IPS-18c (cell line): ENCODE measurements around the gene EFEMP1.

Source experiments
- H3K4me3 ChIP-seq: 2 replicates; pipeline ENCODE4 v1.7.0; 2013; ENCODE audit warnings: low read depth, mild to moderate bottlenecking, low read length, moderate library complexity; ENCODE audit not compliant: insufficient read depth
- H3K9me3 ChIP-seq: one replicate; pipeline ENCODE4 v1.6.1; 2013; ENCODE audit warnings: mild to moderate bottlenecking, low read length, moderate library complexity; ENCODE audit not compliant: control insufficient read depth, insufficient read depth

Gene EFEMP1

DNA sequence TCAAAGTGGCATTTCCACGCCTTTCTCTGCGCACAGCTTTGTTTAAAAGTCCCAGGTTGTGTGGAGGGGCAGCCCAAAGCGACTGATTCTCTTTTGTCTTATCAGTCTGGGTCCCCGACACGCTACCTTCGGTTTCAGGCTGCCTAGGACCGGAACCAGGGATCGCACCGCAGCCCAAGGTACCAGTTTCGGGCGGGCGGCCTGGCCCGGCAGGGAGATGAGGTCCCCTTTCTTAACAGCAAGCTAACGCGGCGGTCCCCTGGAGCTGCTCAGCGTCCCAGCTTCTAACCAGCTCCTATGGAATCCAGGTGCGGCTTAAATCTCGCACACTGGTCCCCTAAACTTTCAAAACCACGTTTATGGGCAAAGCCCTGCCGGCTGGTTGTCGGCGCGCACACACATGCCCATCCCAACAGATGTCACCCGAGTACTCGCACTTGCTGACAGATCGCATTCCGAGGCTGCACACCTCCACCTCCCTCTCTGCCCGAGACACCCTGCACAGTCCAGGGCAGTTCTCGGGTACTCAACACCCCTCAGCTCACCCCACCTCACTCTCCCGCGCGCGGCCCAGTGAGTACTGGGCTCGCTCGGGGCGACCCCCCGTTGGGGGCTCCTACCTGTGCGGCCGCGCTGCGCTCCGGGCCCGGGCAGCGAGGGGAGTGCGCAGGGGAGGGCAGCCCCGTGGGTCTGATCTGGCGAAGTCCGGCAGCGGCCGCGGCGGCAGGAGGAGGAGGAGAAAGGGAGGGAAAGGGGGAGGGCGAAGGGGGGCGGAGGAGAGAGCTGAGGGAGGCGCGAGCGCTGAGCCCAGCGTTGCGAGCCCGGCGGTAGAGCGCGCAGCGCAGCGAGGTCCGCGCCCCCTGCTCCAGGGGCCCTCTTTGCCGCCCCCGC lies at the start of gene EFEMP1:
EFEMP1 (minus strand) TSS at position 692 of the 891 bp plus-strand sequence. CDS start 1,342 bp downstream, outside the sequence.
- Histone ChIP-seq H3K9me3 (no peaks in the 10 kb centered on the region), H3K4me3 (peak within 1 kb of the TSS; percentile 75)

DNA sequence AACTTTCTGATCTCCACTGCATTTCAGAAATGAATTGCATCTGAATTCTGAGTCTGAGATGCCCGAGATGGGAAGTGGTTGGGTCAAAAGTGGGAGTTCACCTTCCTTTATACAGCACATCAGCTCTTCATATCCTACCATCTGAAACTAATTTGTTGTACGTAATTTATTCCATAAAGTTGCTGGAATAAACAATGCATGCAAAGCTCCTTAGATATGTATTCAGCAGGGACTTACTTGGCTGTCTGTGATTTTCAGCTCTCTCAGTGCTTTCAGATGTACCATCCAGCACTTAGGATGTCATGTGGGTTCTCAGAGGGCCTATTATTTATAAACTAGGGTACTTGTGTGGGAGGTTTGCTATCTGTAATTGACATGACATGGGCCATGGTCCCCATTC lies 46.9 kb upstream of the EFEMP1 start:
- no peaks in the 10 kb centered on the region for H3K9me3 ChIP-seq

DNA sequence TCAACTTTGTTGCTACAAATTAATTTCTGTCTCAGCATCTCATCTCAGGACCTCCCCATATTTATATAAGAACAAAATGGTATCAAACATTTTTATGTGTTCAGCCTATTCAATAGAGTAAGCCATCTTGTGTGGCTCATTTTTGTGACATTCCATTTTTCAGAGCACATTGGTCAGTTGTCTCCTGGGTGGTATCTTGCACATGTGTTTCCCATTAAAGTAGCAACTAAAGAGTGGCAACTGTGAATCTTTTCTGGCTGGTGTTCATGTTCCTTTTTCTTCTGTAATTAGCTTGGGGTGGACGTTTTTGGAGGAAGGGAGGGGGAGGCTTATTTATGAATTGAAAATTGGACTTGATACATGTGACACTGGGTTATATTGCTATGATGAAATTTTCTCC lies 45.4 kb upstream of the EFEMP1 start:
- H3K4me3 ChIP-seq, result no peak overlapping the region

More for the DNA sequence above, 46.9 kb upstream of the EFEMP1 start:
- H3K4me3 ChIP-seq, result no peak overlapping the region

DNA sequence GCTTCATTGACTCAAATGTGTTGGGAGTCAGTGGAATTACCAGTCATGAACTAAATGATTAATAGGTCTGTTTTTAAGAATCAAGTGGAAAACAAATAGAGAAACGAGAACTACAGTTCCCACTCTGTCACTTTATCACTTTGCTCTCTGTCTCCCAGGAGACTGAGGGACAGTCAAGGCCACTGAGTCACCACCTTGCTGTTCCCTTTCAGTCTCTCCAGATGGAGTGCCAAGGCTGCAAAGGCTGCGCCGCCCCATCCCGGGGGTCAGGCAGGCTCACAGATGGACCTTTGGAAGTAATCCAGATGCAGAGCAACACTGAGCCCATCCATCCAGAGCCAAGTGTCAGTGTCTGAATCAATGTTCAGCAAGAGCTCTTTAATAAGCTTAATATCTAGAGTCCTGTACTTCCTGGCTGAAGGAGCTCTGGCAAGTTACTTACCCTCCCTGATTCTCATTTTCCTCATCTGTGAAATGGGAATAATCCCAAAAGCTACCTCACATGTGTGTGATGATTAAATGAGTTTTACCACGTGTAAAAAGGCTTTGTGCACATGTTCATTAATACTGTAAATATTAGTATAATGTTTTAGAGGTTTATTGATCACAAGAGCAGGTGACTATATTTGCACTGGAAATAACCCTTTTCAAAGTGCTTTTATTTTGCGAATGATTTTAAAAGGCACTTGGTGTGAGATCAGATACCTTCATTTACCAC lies 43.0 kb upstream of the EFEMP1 start:
- H3K9me3 ChIP-seq, result no peaks in the 10 kb centered on the region
- no peak overlapping the region for H3K4me3 ChIP-seq

More for the DNA sequence above, 45.4 kb upstream of the EFEMP1 start:
- no peaks in the 10 kb centered on the region for H3K9me3 ChIP-seq

- H3K9me3 ChIP-seq, result no peaks in the 10 kb centered on the region
- H3K4me3 ChIP-seq, result no peak overlapping the region
These were observed 42.4 kb upstream of the EFEMP1 start for GRCh38 chr2:55965966-55966365.

DNA sequence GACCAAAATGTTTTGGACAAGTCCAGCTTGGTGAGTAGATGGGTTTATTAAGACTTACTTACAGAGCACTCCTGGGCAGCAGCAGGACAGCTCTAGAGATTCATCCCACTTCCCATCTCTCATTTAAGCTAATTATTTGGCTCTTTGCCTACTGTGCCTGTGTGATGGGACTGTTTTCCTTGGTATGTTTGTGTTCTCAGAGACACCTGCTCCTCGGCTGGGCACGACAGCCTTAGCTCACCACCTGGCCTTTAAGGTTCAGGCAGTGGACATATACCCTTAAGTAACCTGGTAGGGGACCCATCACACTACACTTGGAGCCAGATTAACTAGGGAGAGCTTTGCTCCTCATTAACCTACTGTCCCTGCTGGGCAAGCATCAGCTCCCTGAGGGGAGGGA lies 41.7 kb upstream of the EFEMP1 start:
- Histone ChIP-seq H3K9me3 (no peaks in the 10 kb centered on the region), H3K4me3 (no peak overlapping the region)

DNA sequence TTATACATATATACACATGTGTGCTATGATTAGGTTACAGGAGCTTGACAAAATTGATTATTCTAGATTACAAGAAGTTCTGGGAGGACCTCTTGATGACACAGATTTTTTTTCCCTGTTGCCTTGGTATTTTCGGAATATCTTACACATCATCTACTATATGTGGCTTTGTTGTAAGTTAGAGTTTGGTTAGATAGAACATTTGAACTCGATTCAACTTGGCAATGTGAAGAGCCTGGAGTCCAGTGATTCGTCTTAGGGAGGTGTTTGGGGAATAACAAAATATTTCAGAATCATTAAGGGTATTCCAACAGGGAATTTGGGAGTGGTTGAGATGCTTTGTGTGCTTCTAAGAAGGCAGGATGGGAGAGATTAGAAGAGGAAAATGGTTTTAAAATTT lies 39.3 kb upstream of the EFEMP1 start:
- Histone ChIP-seq H3K9me3 (no peaks in the 10 kb centered on the region), H3K4me3 (no peak overlapping the region)

- no peak overlapping the region for H3K4me3 ChIP-seq
- H3K9me3 ChIP-seq, result no peaks in the 10 kb centered on the region
These were observed 37.8 kb upstream of the EFEMP1 start for GRCh38 chr2:55961318-55961911.

DNA sequence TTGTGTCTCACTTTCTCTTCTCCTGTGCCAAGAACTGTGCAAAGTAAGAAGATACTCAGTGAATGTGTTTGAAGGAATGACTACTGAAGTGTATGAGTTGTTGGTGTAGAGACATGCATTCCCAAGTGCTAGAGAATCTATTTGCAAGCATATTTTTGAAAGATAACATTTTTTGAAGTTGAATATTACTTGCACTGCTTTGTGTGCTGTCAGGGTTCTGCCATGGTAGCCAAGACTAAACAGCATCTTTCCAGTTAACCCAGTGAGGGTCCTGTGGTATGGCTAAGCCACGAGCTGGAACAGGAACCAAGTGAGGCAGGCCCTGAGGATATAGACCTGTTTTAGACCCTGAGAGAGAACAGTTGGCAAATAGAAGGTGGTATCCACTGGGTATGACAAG lies 35.2 kb upstream of the EFEMP1 start:
- Histone ChIP-seq H3K4me3 (no peak overlapping the region), H3K9me3 (no peaks in the 10 kb centered on the region)

GRCh38 chr2:55957142-55957541 lies 33.6 kb upstream of the EFEMP1 start:
- H3K9me3 ChIP-seq, result no peaks in the 10 kb centered on the region

GRCh38 chr2:55954306-55955035 lies 30.9 kb upstream of the EFEMP1 start:
- H3K4me3 ChIP-seq, result no peak overlapping the region
- no peaks in the 10 kb centered on the region for H3K9me3 ChIP-seq

More at GRCh38 chr2:55957142-55957541, 33.6 kb upstream of the EFEMP1 start:
- H3K4me3 ChIP-seq, result no peak overlapping the region

DNA sequence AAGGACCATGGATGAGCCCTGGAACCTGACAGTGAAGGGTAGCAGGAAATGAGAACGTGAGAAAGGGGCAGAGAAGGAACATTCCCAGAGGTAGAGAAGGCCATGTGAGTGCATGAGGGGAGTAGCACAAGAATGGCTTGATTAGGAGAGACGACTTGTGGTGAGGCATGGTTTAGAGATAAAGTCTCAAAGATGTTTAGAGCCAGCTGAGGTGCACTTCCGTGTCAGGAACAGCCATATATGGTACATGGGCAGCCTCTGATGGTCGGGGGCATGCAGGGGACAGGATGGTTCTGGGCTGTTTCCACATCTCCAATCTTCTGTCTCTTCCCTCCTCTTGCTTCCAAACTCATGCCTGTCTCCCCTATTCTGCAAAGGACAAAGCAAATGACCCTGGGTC lies 28.8 kb upstream of the EFEMP1 start:
- H3K9me3 ChIP-seq, result no peaks in the 10 kb centered on the region
- H3K4me3 ChIP-seq, result no peak overlapping the region

DNA sequence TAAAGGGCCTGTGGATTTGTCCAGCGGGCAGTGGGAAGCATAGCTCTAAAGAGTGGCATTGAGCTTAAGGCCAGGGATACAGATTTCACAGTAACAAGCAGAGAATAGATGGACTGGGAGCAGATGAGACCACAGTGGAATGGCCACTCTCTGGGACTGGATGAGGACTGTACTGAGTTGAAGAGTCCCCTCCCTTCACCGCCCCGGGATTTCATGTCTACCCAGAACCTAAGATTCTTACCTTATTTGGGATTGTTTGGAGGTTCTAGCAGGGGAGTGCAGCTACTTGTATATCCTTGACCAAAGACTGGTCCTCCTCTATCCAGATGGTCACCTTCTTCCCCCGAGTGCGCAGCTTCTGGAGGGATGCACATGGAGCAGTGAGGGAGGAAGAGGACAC lies 28.0 kb upstream of the EFEMP1 start:
- no peak overlapping the region for H3K4me3 ChIP-seq
- no peaks in the 10 kb centered on the region for H3K9me3 ChIP-seq

GRCh38 chr2:55949613-55950012 lies 26.0 kb upstream of the EFEMP1 start:
- Histone ChIP-seq H3K4me3 (no peak overlapping the region), H3K9me3 (no peaks in the 10 kb centered on the region)

- no peaks in the 10 kb centered on the region for H3K9me3 ChIP-seq
- no peak overlapping the region for H3K4me3 ChIP-seq
These were observed 25.6 kb upstream of the EFEMP1 start for GRCh38 chr2:55949211-55949610.

GRCh38 chr2:55948176-55948923 lies 24.8 kb upstream of the EFEMP1 start:
- H3K9me3 ChIP-seq, result no peaks in the 10 kb centered on the region
- H3K4me3 ChIP-seq, result no peak overlapping the region

- Histone ChIP-seq H3K4me3 (no peak overlapping the region), H3K9me3 (no peaks in the 10 kb centered on the region)
These were observed 24.2 kb upstream of the EFEMP1 start for GRCh38 chr2:55947752-55948151.
